Astrocyte (in vitro differentiated cells and primary cell): ENCODE results near the gene FLII. TPM values are rescaled to one million over a fixed set of nuclear protein-coding genes. Genes with fewer than 3 reads are reported as not detected.
"Not testable (repeated sequence)": the region's sequence is repeated elsewhere in the genome, so short reads cannot be mapped to it uniquely, and the experiment has no call there.

Experiments used
- DNase-seq: peaks from one replicate; pipeline ENCODE4 v3.0.0-alpha.2; 2010; ENCODE audit warnings: low read depth
- FAIRE-seq: peaks from 2 replicates; lab custom pipeline; 2011; peaks lifted over from hg19 to GRCh38; lab: Jason Lieb, UNC
- H2AFZ ChIP-seq: 2 replicates; pipeline ENCODE4 v1.6.0; 2012; ENCODE audit warnings: low read depth, low read length, inconsistent platforms
- H3K27ac ChIP-seq: 2 replicates; pipeline ENCODE4 v1.5.1; 2011; ENCODE audit warnings: low read depth, low read length, inconsistent platforms
- H3K27me3 ChIP-seq: 2 replicates; pipeline ENCODE4 v1.6.0; 2011; ENCODE audit warnings: low read length, inconsistent platforms; ENCODE audit not compliant: insufficient read depth
- H3K36me3 ChIP-seq: 2 replicates; pipeline ENCODE4 v1.5.1; 2011; ENCODE audit warnings: low read length, inconsistent platforms; ENCODE audit not compliant: insufficient read depth
- H3K4me1 ChIP-seq: 2 replicates; pipeline ENCODE4 v1.5.1; 2011; ENCODE audit warnings: low read length, inconsistent platforms; ENCODE audit not compliant: insufficient read depth
- H3K4me2 ChIP-seq: 2 replicates; pipeline ENCODE4 v1.6.0; 2012; ENCODE audit warnings: low read length, inconsistent platforms
- H3K4me3 ChIP-seq: 2 replicates; pipeline ENCODE4 v1.5.1; 2011; ENCODE audit warnings: low read depth, mild to moderate bottlenecking, low read length, inconsistent platforms; ENCODE audit not compliant: insufficient read depth
- H3K79me2 ChIP-seq: 2 replicates; pipeline ENCODE4 v1.6.0; 2012; ENCODE audit warnings: mild to moderate bottlenecking, low read length, inconsistent platforms; ENCODE audit not compliant: insufficient read depth
- H3K9ac ChIP-seq: 2 replicates; pipeline ENCODE4 v1.6.0; 2012; ENCODE audit warnings: mild to moderate bottlenecking, low read length, inconsistent platforms
- H3K9me3 ChIP-seq: 2 replicates; pipeline ENCODE4 v1.5.1; 2012; ENCODE audit warnings: low read depth, mild to moderate bottlenecking, low read length, inconsistent platforms; ENCODE audit not compliant: insufficient read depth
- H4K20me1 ChIP-seq: 2 replicates; pipeline ENCODE4 v1.6.0; 2012; ENCODE audit warnings: low read length, inconsistent platforms; ENCODE audit not compliant: insufficient read depth
- H3K27ac Mint-ChIP-seq: one replicate; pipeline ENCODE4 v1.8.0; 2021; ENCODE audit warnings: mild to moderate bottlenecking, mixed read lengths; ENCODE audit not compliant: unreplicated experiment
- H3K27me3 Mint-ChIP-seq: one replicate; pipeline ENCODE4 v1.8.0; 2021; ENCODE audit warnings: low read depth, mixed read lengths; ENCODE audit not compliant: unreplicated experiment
- H3K36me3 Mint-ChIP-seq: one replicate; pipeline ENCODE4 v1.8.0; 2021; ENCODE audit warnings: low read depth, mixed read lengths; ENCODE audit not compliant: unreplicated experiment
- H3K4me1 Mint-ChIP-seq: one replicate; pipeline ENCODE4 v1.8.0; 2021; ENCODE audit warnings: low read depth, mixed read lengths; ENCODE audit not compliant: unreplicated experiment
- H3K4me3 Mint-ChIP-seq: one replicate; pipeline ENCODE4 v1.8.0; 2021; ENCODE audit warnings: mild to moderate bottlenecking, moderate library complexity, mixed read lengths; ENCODE audit not compliant: unreplicated experiment
- H3K9me3 Mint-ChIP-seq: one replicate; pipeline ENCODE4 v1.8.0; 2021; ENCODE audit warnings: mild to moderate bottlenecking, mixed read lengths; ENCODE audit not compliant: unreplicated experiment
- EZH2 ChIP-seq: IDR thresholded peaks from 2 replicates; pipeline ENCODE4 v1.6.1; 2012; ENCODE audit warnings: mild to moderate bottlenecking, low read length, inconsistent platforms; ENCODE audit not compliant: insufficient read depth
- total RNA-seq: library from RNA; stranded (reverse); gene quantifications from 2 replicates; pipeline ENCODE4 v1.2.1, GENCODE V29; 2021
- TF ChIP-seq, protein P1 (sequence below): IDR thresholded peaks from 2 replicates; pipeline ENCODE4 v1.5.1; 2011; ENCODE audit warnings: low read depth, mild to moderate bottlenecking, inconsistent platforms, low read length, moderate library complexity; ENCODE audit not compliant: insufficient read depth

The FLII gene
- total RNA-seq, 1 donor from 2014 or later = 257 TPM

DNA sequence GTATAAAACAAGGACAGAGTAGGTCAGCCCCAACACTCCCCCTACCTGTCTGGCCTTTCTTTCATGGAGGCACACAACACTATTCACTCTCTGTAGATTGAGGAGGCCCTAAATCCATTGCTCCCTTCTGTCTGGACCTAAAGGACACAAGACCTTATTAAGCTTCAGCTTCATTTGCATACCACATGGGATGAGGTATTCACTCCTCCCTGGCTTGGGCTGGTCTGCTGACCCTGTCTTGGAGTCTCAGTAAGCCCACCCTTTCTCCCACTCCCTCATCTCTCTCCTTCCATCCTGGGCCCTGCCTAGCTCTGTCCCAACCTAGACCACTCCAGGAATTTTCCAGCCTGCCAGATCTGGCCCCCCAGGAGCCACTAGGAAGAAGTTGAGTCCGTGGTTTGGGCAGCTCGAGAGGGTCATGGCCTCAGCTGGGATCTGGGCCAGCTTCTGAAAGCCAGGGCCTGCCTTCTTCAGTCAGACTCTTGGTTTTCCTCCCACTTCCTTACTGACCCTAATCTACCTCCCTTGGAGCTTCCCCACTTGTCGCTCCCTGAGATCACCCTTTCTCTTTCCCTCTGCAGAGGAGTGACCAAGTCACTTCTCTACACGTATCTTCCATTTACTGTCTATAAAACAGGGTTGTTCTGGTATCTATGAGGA is 39.7 kb downstream of the FLII start:
- Histone ChIP-seq H3K4me3 (no peak overlapping the region), H3K79me2 (no peaks in the 10 kb centered on the region), H3K9ac (no peak overlapping the region), H3K27me3 (no peaks in the 10 kb centered on the region), H3K36me3 (no peaks in the 10 kb centered on the region), H3K4me1 (peaks cover 17% of the 10 kb centered on the region), H2AFZ (no peak overlapping the region), H3K27ac (no peak overlapping the region), H4K20me1 (no peaks in the 10 kb centered on the region), H3K4me2 (peak overlapping the region; percentile 25), H3K9me3 (no peaks in the 10 kb centered on the region)
- no peak for TF ChIP-seq EZH2
- TF ChIP-seq, protein P1, sequence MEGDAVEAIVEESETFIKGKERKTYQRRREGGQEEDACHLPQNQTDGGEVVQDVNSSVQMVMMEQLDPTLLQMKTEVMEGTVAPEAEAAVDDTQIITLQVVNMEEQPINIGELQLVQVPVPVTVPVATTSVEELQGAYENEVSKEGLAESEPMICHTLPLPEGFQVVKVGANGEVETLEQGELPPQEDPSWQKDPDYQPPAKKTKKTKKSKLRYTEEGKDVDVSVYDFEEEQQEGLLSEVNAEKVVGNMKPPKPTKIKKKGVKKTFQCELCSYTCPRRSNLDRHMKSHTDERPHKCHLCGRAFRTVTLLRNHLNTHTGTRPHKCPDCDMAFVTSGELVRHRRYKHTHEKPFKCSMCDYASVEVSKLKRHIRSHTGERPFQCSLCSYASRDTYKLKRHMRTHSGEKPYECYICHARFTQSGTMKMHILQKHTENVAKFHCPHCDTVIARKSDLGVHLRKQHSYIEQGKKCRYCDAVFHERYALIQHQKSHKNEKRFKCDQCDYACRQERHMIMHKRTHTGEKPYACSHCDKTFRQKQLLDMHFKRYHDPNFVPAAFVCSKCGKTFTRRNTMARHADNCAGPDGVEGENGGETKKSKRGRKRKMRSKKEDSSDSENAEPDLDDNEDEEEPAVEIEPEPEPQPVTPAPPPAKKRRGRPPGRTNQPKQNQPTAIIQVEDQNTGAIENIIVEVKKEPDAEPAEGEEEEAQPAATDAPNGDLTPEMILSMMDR = no peak
- peak overlapping the region; percentile 31 for H3K4me3 Mint-ChIP-seq
- peaks cover 6% of the 10 kb centered on the region for H3K4me1 Mint-ChIP-seq
- no peaks in the 10 kb centered on the region for H3K27me3 Mint-ChIP-seq
- DNase-seq = peak; percentile 59
- no peaks in the 10 kb centered on the region for H3K36me3 Mint-ChIP-seq
- no peaks in the 10 kb centered on the region for H3K9me3 Mint-ChIP-seq
- H3K27ac Mint-ChIP-seq = no peak overlapping the region
- no peak for FAIRE-seq

DNA sequence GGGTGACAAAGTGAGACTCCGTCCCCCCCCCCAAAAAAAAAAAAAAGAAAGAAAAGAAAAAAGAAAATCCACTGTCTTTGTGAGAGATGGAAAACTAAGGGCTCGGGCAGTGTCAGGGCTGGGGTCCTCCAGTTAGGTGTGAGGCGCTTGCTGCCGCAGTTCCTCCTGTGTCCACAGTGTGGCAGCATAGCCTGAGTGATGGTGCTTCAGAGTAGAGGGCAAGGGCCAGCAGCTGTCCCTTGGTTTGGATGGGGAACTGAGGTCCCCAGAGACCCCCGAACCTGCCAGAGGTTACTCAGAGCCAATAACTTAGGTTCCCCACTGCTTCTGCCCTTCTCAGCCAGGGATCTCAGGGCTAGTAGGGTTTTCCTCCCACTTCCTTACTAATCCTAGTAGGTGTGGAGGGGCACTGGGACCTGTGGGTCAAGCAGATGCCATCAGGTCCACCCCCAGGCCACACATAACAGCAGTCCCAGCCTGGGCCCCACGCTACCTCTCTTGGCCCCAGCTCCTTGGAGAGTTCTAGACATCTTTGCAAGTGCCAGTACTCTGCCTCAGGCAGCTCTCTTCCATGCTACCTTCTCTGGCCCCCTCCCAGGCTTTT is 41.0 kb downstream of the FLII start:
- Mint-ChIP-seq H3K27ac (no peak overlapping the region), H3K4me1 (peaks cover 6% of the 10 kb centered on the region), H3K27me3 (no peaks in the 10 kb centered on the region), H3K4me3 (no peak overlapping the region), H3K9me3 (no peaks in the 10 kb centered on the region), H3K36me3 (no peaks in the 10 kb centered on the region)
- Histone ChIP-seq H3K4me3 (no peak overlapping the region), H3K36me3 (no peaks in the 10 kb centered on the region), H3K4me1 (peaks cover 17% of the 10 kb centered on the region), H3K4me2 (no peak overlapping the region), H4K20me1 (no peaks in the 10 kb centered on the region), H2AFZ (no peak overlapping the region), H3K27ac (no peak overlapping the region), H3K9ac (no peak overlapping the region), H3K9me3 (no peaks in the 10 kb centered on the region), H3K27me3 (no peaks in the 10 kb centered on the region), H3K79me2 (no peaks in the 10 kb centered on the region)
- TF ChIP-seq EZH2 = no peak
- TF ChIP-seq, protein P1 = peak; percentile 90
- FAIRE-seq (no peak), DNase-seq (peak; percentile 8)

DNA sequence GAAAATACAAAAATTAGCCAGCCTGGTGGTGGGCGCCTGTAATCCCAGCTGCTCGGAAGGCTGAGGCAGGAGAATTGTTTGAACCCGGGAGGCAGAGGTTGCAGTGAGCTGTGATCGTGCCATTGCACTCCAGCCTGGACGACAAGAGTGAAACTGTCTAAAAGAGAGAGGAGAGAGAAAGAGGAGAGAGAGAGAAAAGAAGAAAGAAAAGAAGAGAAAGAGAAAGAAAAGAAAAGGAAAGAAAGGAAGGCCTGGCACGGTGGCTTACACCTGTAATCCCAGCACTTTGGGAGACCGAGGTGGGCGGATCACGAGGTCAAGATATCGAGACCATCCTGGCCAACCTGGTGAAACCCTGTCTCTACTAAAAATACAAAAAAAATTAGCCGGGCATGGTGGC is 41.6 kb downstream of the FLII start:
- H3K36me3 ChIP-seq, H4K20me1 ChIP-seq, H2AFZ ChIP-seq, H3K27me3 ChIP-seq, H3K36me3 Mint-ChIP-seq, H3K9me3 ChIP-seq, DNase-seq, H3K27me3 Mint-ChIP-seq, H3K4me2 ChIP-seq, H3K4me1 Mint-ChIP-seq, H3K27ac ChIP-seq, H3K4me3 Mint-ChIP-seq, H3K79me2 ChIP-seq, H3K4me3 ChIP-seq, H3K9me3 Mint-ChIP-seq, FAIRE-seq, H3K9ac ChIP-seq: not testable (repeated sequence)
- H3K27ac Mint-ChIP-seq = peak overlapping the region; percentile 41
- H3K4me1 ChIP-seq = peaks cover 17% of the 10 kb centered on the region
